GM13977 (cell line): Measurements from ENCODE around the gene TRMT61B.

Experiments used
- DNase-seq: peaks from one replicate; pipeline ENCODE4 v3.0.0; 2012; ENCODE audit warnings: low spot score
- CTCF ChIP-seq: IDR thresholded peaks from 2 replicates; pipeline ENCODE4 v1.5.1; 2012; ENCODE audit warnings: mild to moderate bottlenecking, control low read depth; ENCODE audit not compliant: insufficient read depth; ENCODE audit errors: extremely low read depth, missing control alignments
- in situ Hi-C: fragments of 300-500 bp; cut with MboI; formaldehyde crosslinking; loops from one replicate; pipeline ENCODE4 v1.12.0; 2022; ENCODE audit warnings: low sequenced_read_pairs, low pct_unique_long_range_greater_than_20kb, mixed read lengths, inconsistent platforms; ENCODE audit not compliant: unreplicated experiment

The TRMT61B gene

GRCh38 chr2:28898048-28898447, 27.9 kb upstream of the TRMT61B start:
- no peak for DNase-seq
- in situ Hi-C loops: no loop called here
- TF ChIP-seq CTCF: no peak

GRCh38 chr2:28896906-28897305, 26.8 kb upstream of the TRMT61B start:
- in situ Hi-C loops: no loop called here
- no peak for TF ChIP-seq CTCF
- no peak for DNase-seq

- TF ChIP-seq CTCF: no peak
- DNase-seq: peak; percentile 38
- in situ Hi-C loops: no loop called here
Observed at GRCh38 chr2:28895189-28895893, 25.2 kb upstream of the TRMT61B start.

GRCh38 chr2:28894470-28895188, 24.5 kb upstream of the TRMT61B start, which contains the start of gene WDR43:
TSS of gene WDR43 (plus strand) at chr2:28894667. CDS start at chr2:28894699, 32 bp downstream.
- DNase-seq: peak; percentile 97
- TF ChIP-seq CTCF: no peak
- in situ Hi-C loops: no loop called here

- no peak for DNase-seq
- no peak for TF ChIP-seq CTCF
- in situ Hi-C loops: no loop called here
Observed at GRCh38 chr2:28893488-28893887, 23.4 kb upstream of the TRMT61B start.

GRCh38 chr2:28880193-28880592, 10.1 kb upstream of the TRMT61B start:
- in situ Hi-C loops: no loop called here
- no peak for DNase-seq
- TF ChIP-seq CTCF: no peak
